Ascending aorta (tissue), 2 donors: ENCODE measurements around the gene ANKRD13A. TPM values are rescaled to one million over a fixed set of nuclear protein-coding genes. Genes with fewer than 3 reads are reported as not detected.

Experiments
- DNase-seq, 2 donors: peaks; one replicate each; pipeline ENCODE4 v3.0.0-alpha.2; 2019; ENCODE audit warnings: low spot score in 2 of 2
- H3K27ac ChIP-seq, 2 donors: fragments of 200-600 bp; sonication (generic); one replicate each; pipeline ENCODE4 v1.5.1; 2016 to 2017; ENCODE audit warnings: mild to moderate bottlenecking in 1 of 2
- H3K27me3 ChIP-seq: fragments of 200-600 bp; sonication (generic); one replicate; pipeline ENCODE4 v1.5.1; 2017
- H3K36me3 ChIP-seq, 2 donors: fragments of 200-600 bp; sonication (generic); one replicate each; pipeline ENCODE4 v1.5.1; 2016
- H3K4me1 ChIP-seq, 2 donors: fragments of 200-600 bp; sonication (generic); one replicate each; pipeline ENCODE4 v1.5.1; 2016 to 2017; ENCODE audit warnings: mild to moderate bottlenecking in 1 of 2
- H3K4me3 ChIP-seq, 2 donors: fragments of 200-600 bp; sonication (generic); one replicate each; pipeline ENCODE4 v1.5.1; 2016 to 2017; ENCODE audit warnings: mild to moderate bottlenecking in 1 of 2
- H3K9me3 ChIP-seq, 2 donors: fragments of 200-600 bp; sonication (generic); one replicate each; pipeline ENCODE4 v1.5.1; 2016
- intact Hi-C: fragments of 100-400 bp; cut with DNase I; formaldehyde crosslinking; loops from one replicate; pipeline ENCODE4 v1.15.1; 2023
- total RNA-seq: library from RNA; depleted of rRNA; stranded (reverse); fragments of >200 nt; gene quantifications from one replicate; pipeline ENCODE4 v1.1.0, GENCODE V29; 2016
- TF ChIP-seq, protein P1 (sequence below), 3 experiments: fragments of 200-600 bp in 2 of 3; fragments of 450-650 bp in 1 of 3; sonication (generic) in 2 of 3; IDR thresholded peaks; one replicate each; pipeline ENCODE4 v1.5.1; 2016 to 2019; ENCODE audit warnings: antibody characterized with exemption in 3 of 3, mild to moderate bottlenecking in 1 of 3, moderate library complexity in 1 of 3

ANKRD13A gene
- total RNA-seq, 1 donor from 2014 or later = 199 TPM

DNA sequence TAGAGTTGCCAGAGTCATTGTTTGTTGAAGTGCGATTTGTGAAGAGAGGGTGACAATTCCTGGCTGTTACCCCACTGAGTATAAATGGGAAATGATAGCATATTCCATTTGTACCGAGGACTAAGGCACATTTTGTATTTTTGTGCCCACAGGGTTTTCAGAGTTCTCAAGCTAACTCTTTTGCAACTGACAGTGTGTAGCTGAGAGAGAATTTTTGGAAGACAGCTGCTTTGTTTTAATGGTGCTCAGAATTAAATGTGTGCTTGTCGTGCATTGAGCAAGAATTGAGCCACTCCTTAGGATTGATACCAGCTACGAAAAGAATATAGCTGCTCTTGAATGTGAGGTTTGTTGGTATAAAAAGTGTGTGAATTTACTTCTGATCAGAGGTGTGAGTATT is 21.7 kb downstream of the ANKRD13A start:
- H3K4me1 ChIP-seq = peaks cover 0 to 22% of the 10 kb centered on the region in 2 donors
- H3K9me3 ChIP-seq = no peaks in the 10 kb centered on the region
- H3K27ac ChIP-seq = no peak overlapping the region
- intact Hi-C loops = no loop called here
- no peak overlapping the region for H3K4me3 ChIP-seq
- H3K36me3 ChIP-seq = peaks cover 49 to 50% of the 10 kb centered on the region in 2 donors
- no peaks in the 10 kb centered on the region for H3K27me3 ChIP-seq
- TF ChIP-seq, protein P1, sequence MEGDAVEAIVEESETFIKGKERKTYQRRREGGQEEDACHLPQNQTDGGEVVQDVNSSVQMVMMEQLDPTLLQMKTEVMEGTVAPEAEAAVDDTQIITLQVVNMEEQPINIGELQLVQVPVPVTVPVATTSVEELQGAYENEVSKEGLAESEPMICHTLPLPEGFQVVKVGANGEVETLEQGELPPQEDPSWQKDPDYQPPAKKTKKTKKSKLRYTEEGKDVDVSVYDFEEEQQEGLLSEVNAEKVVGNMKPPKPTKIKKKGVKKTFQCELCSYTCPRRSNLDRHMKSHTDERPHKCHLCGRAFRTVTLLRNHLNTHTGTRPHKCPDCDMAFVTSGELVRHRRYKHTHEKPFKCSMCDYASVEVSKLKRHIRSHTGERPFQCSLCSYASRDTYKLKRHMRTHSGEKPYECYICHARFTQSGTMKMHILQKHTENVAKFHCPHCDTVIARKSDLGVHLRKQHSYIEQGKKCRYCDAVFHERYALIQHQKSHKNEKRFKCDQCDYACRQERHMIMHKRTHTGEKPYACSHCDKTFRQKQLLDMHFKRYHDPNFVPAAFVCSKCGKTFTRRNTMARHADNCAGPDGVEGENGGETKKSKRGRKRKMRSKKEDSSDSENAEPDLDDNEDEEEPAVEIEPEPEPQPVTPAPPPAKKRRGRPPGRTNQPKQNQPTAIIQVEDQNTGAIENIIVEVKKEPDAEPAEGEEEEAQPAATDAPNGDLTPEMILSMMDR (IDR thresholded peaks at IDR 0.05) = no peak
- DNase-seq = no peak

DNA sequence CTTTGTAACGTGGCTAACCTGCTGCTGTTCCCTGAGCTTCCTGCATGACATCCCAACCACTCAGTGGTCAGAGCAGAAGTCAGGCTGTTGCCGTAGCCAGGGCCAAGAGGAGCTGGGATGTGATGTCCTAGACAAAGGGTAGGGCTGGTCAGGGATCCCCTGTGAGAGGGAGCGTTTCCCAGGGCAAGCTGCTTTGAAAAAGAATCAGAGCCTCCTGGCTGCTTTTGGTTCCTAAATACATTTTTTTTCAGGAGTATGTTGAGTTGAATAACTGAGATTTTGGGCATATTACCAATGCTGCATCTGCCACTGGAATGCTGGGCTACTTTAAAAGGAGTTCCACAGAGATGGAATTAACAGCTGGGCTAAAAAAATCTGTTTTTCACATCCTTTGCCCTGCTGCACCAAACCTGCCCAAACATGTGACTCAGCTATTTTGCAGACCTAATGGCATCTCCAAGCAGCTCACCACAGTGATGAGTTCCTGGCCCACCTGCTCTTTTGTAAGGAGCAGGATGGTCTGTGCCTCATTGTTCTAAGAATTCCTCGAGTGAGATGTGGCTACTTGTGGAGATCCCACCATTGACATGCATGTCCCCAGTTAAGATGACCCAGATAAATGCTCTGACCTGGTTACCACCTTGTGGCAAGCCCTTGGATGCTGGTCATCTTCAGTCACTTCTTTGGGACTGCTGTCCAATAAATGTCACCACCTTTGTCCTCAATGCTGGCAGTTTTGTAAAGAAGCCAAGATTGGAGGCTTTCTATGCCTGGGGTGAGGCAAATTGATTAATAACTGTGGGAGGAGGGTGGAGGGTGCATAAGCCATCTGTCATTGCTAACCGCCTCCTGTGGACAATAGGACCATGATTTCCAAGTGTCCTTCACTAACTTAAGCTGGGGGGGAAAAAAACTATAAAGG is 24.1 kb downstream of the ANKRD13A start:
- peak in 1 of 2 donors; percentile 58 for DNase-seq
- Histone ChIP-seq H3K27me3 (no peaks in the 10 kb centered on the region), H3K4me1 (peaks cover 0 to 22% of the 10 kb centered on the region in 2 donors), H3K36me3 (peaks cover 43 to 47% of the 10 kb centered on the region in 2 donors), H3K9me3 (no peaks in the 10 kb centered on the region), H3K4me3 (no peak overlapping the region), H3K27ac (peak overlapping the region; percentile 43 to 72)
- intact Hi-C loops = no loop called here
- TF ChIP-seq, protein P1 (IDR thresholded peaks at IDR 0.05) = no peak

DNA sequence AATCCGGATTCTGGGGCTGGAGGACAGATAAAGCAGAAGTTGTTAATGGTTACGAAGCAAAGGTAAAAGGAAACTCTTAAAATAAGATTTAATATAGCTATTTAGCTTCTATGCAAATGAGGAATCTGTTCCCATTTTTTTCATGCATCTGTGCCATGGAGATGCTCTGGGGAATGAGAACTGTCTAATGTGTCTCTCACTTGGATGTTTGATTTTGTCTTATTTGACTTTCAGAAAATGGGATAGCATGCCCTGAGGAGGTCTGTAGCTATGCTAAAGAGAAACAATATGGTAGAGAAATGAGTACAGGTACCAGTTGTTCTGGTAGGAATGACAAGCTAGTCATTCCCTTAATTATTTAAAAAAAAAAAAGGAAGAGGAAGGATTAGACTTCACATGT is 24.8 kb downstream of the ANKRD13A start:
- H3K36me3 ChIP-seq = peaks cover 43 to 48% of the 10 kb centered on the region in 2 donors
- DNase-seq = peak in 1 of 2 donors; percentile 5
- no peaks in the 10 kb centered on the region for H3K27me3 ChIP-seq
- TF ChIP-seq, protein P1 (IDR thresholded peaks at IDR 0.05) = no peak
- H3K9me3 ChIP-seq = no peaks in the 10 kb centered on the region
- no peak overlapping the region for H3K4me3 ChIP-seq
- intact Hi-C loops = loop anchor here (1.0 kb wide), 1 partner anchor 25 kb away; the partner anchor contains the start of gene ANKRD13A
- peak overlapping the region; percentile 37 to 72 for H3K27ac ChIP-seq
- peaks cover 0 to 22% of the 10 kb centered on the region in 2 donors for H3K4me1 ChIP-seq

- Histone ChIP-seq H3K4me3 (no peak overlapping the region), H3K27ac (no peak overlapping the region), H3K9me3 (no peaks in the 10 kb centered on the region), H3K36me3 (peaks cover 35 to 58% of the 10 kb centered on the region in 2 donors), H3K27me3 (no peaks in the 10 kb centered on the region), H3K4me1 (peaks cover 0 to 18% of the 10 kb centered on the region in 2 donors)
- DNase-seq = no peak
- TF ChIP-seq, protein P1 (IDR thresholded peaks at IDR 0.05) = no peak
- intact Hi-C loops = no loop called here
Observed at GRCh38 chr12:110028323-110028722, 29.1 kb downstream of the ANKRD13A start.

GRCh38 chr12:110029290-110029815 is 30.1 kb downstream of the ANKRD13A start:
- TF ChIP-seq, protein P1 (IDR thresholded peaks at IDR 0.05) = no peak
- H3K9me3 ChIP-seq = no peaks in the 10 kb centered on the region
- peaks cover 42 to 65% of the 10 kb centered on the region in 2 donors for H3K36me3 ChIP-seq
- DNase-seq = peak in 1 of 2 donors; percentile 27
- no peak overlapping the region for H3K4me3 ChIP-seq
- H3K4me1 ChIP-seq = peaks cover 0 to 8% of the 10 kb centered on the region in 2 donors
- no peak overlapping the region for H3K27ac ChIP-seq
- intact Hi-C loops = no loop called here
- H3K27me3 ChIP-seq = no peaks in the 10 kb centered on the region
